HepG2 (cell line): Measurements from ENCODE around the gene ZFHX3. TPM values are rescaled to one million over a fixed set of nuclear protein-coding genes. Genes with fewer than 3 reads are reported as not detected.

ENCODE experiments used
- ATAC-seq: fragments of 200-7000 bp; cut with Tn5 transposase; 3 replicates; pipeline ENCODE4 v1.9.1; 2020; ENCODE audit warnings: mild to moderate bottlenecking, moderate library complexity
- BruUV-seq: library from RNA; stranded (reverse); fragments of 400-500 nt; replicated peaks from 2 replicates; lab custom pipeline; 2021; lab: Mats Ljungman, UMichigan
- CTCF ChIA-PET: fragments of 300-600 bp; formaldehyde crosslinking; extraction: SDS; loops from one replicate; lab custom pipeline; 2021; ENCODE audit warnings: low total read pairs, inconsistent platforms, low intra/inter-chr PET ratio; lab: Yijun Ruan, JAX
- POLR2A ChIA-PET: fragments of 350-600 bp; sonication (Branson Sonifier 250); formaldehyde crosslinking; loops from one replicate; lab custom pipeline; 2020; ENCODE audit warnings: antibody characterized with exemption, inconsistent platforms; lab: Yijun Ruan, JAX
- DNase-seq: peaks from one replicate; pipeline ENCODE4 v3.0.0-alpha.2; 2015; ENCODE audit warnings: low spot score
- FAIRE-seq: peaks from 3 replicates; lab custom pipeline; 2011; peaks lifted over from hg19 to GRCh38; lab: Jason Lieb, UNC
- H2AFZ ChIP-seq: one replicate; pipeline ENCODE4 v1.6.1; 2011; ENCODE audit warnings: low read length, inconsistent platforms
- H3K27ac ChIP-seq: fragments of 300-600 bp; 3 replicates; pipeline ENCODE4 v1.8.0; 2011; ENCODE audit warnings: mixed run types, mild to moderate bottlenecking, mixed read lengths, low read length, inconsistent platforms; ENCODE audit not compliant: insufficient read depth; ENCODE audit errors: extremely low read length
- H3K27me3 ChIP-seq, 2 experiments: fragments of 200-600 bp in 1 of 2; 2 replicates in 1 of 2; 3 replicates in 1 of 2; pipeline versions ENCODE4 v1.6.0 to v1.8.0; 2011; ENCODE audit warnings: low read length in 2 of 2, mild to moderate bottlenecking in 2 of 2, moderate library complexity in 2 of 2, inconsistent platforms in 1 of 2; ENCODE audit not compliant: insufficient read depth in 2 of 2, control insufficient read depth in 1 of 2
- H3K36me3 ChIP-seq, 2 experiments: fragments of 200-600 bp in 1 of 2; replicated peaks in 1 of 2; 2 replicates in 1 of 2; 3 replicates in 1 of 2; pipeline versions ENCODE4 v1.5.1 to v1.8.0; 2011; ENCODE audit warnings: low read length in 2 of 2, inconsistent platforms in 1 of 2; ENCODE audit not compliant: insufficient read depth in 2 of 2, control insufficient read depth in 1 of 2
- H3K4me1 ChIP-seq: 2 replicates; pipeline ENCODE4 v1.5.1; 2012; ENCODE audit warnings: low read length, inconsistent platforms; ENCODE audit not compliant: insufficient read depth
- H3K4me2 ChIP-seq: 2 replicates; pipeline ENCODE4 v1.6.0; 2011; ENCODE audit warnings: low read depth, low read length, inconsistent platforms
- H3K4me3 ChIP-seq, 3 experiments: fragments of 200-600 bp in 1 of 3; sonication (generic), shearing (Covaris generic) in 1 of 3; replicated peaks in 1 of 3; 2 replicates each; pipeline ENCODE4 v1.5.1; 2011 to 2016; ENCODE audit warnings: low read length in 3 of 3, inconsistent platforms in 2 of 3, low read depth in 2 of 3, mild to moderate bottlenecking in 2 of 3, control low read depth in 1 of 3, mixed read lengths in 1 of 3; ENCODE audit not compliant: insufficient read depth in 1 of 3
- H3K79me2 ChIP-seq: one replicate; pipeline ENCODE4 v1.6.1; 2011; ENCODE audit warnings: low read length, inconsistent platforms; ENCODE audit not compliant: insufficient read depth
- H3K9ac ChIP-seq: 2 replicates; pipeline ENCODE4 v1.6.0; 2011; ENCODE audit warnings: mild to moderate bottlenecking, low read depth, low read length, inconsistent platforms; ENCODE audit not compliant: insufficient read depth
- H3K9me3 ChIP-seq: 2 replicates; pipeline ENCODE4 v1.5.1; 2012; ENCODE audit warnings: mild to moderate bottlenecking, low read length
- H4K20me1 ChIP-seq: 2 replicates; pipeline ENCODE4 v1.6.0; 2011; ENCODE audit warnings: inconsistent platforms, mild to moderate bottlenecking, low read length, moderate library complexity; ENCODE audit not compliant: insufficient read depth
- IKZF4 ChIP-seq: sonication (generic); formaldehyde crosslinking; IDR thresholded peaks from 2 replicates; pipeline ENCODE4 v1.5.1; 2020; ENCODE audit warnings: borderline replicate concordance, mild to moderate bottlenecking, low read depth, missing genetic modification reagents; ENCODE audit errors: not compliant biosample characterization
- KDM3A ChIP-seq: IDR thresholded peaks from 2 replicates; pipeline ENCODE4 v1.6.1; 2018; ENCODE audit warnings: low read depth, missing compliant biosample characterization
- KDM4B ChIP-seq: sonication (generic); formaldehyde crosslinking; IDR thresholded peaks from 2 replicates; pipeline ENCODE4 v1.4.0; 2020; ENCODE audit warnings: missing genetic modification reagents
- MAFG ChIP-seq: sonication (generic); formaldehyde crosslinking; IDR thresholded peaks from 2 replicates; pipeline ENCODE4 v1.5.1; 2020; ENCODE audit warnings: mild to moderate bottlenecking, missing genetic modification reagents
- MNT ChIP-seq: fragments of 450-650 bp; IDR thresholded peaks from 2 replicates; pipeline ENCODE4 v1.6.1; 2016
- SMARCC2 ChIP-seq: fragments of 450-650 bp; IDR thresholded peaks from 2 replicates; pipeline ENCODE4 v1.6.1; 2017; ENCODE audit warnings: antibody characterized with exemption, mild to moderate bottlenecking
- ZIK1 ChIP-seq: sonication (generic); formaldehyde crosslinking; IDR thresholded peaks from 2 replicates; pipeline ENCODE4 v1.5.0; 2020; ENCODE audit warnings: mild to moderate bottlenecking, low read depth, missing genetic modification reagents, borderline replicate concordance
- ZNF546 ChIP-seq: sonication (generic); formaldehyde crosslinking; conservative IDR thresholded peaks from 2 replicates; pipeline ENCODE4 v1.8.1; 2023; ENCODE audit warnings: mild to moderate bottlenecking, missing genetic modification reagents
- ZNF569 ChIP-seq: sonication (generic); formaldehyde crosslinking; IDR thresholded peaks from 2 replicates; pipeline ENCODE4 v1.5.0; 2020; ENCODE audit warnings: mild to moderate bottlenecking, missing genetic modification reagents, moderate library complexity, borderline replicate concordance
- WGBS: methylation state at CpG from one replicate; pipeline ENCODE4 v1.1.6; 2017; ENCODE audit warnings: low lambda C conversion rate; 5-methylcytosine and 5-hydroxymethylcytosine counted together
- in situ Hi-C: cut with HindIII; loops from 2 replicates; pipeline ENCODE4 v1.10.0; 2017; ENCODE audit warnings: low pct_unique_long_range_greater_than_20kb; ENCODE audit not compliant: extremely low pct_ligation_motif_present
- intact Hi-C: fragments of 100-400 bp; cut with micrococcal nuclease; formaldehyde crosslinking; loops from one replicate; pipeline ENCODE4 v1.10.0; 2022; ENCODE audit not compliant: unreplicated experiment
- polyA plus RNA-seq, 8 experiments: library from polyadenylated mRNA; depleted of rRNA in 3 of 8; stranded (reverse) in 7 of 8; unstranded in 1 of 8; fragments of >200 nt; fragmentation: Illumina TruSeq in 4 of 8; extraction: Trizol in 4 of 8; gene quantifications; 2 replicates each; pipeline versions ENCODE4 v1.2.1 to v1.2.3, GENCODE V29; 2011 to 2016; ENCODE audit warnings: low read depth in 4 of 8, missing spikeins in 1 of 8, mixed read lengths in 1 of 8; ENCODE audit not compliant: insufficient read depth in 1 of 8
- total RNA-seq, 5 experiments: library from RNA; depleted of rRNA; stranded (reverse); fragments of >200 nt; fragmentation: Illumina TruSeq; extraction: Trizol; gene quantifications; 2 replicates each; pipeline ENCODE4 v1.2.3, GENCODE V29; 2016; ENCODE audit warnings: low read depth in 1 of 5
- TF ChIP-seq, protein P1 (sequence below): sonication (generic); formaldehyde crosslinking; IDR thresholded peaks from 2 replicates; pipeline ENCODE4 v1.5.1; 2020; ENCODE audit warnings: missing genetic modification reagents, mild to moderate bottlenecking, borderline replicate concordance
- TF ChIP-seq, protein P2 (sequence below): sonication (generic); formaldehyde crosslinking; conservative IDR thresholded peaks from 2 replicates; pipeline ENCODE4 v1.4.0; 2020; ENCODE audit warnings: missing genetic modification reagents
- TF ChIP-seq, protein P3 (sequence below): sonication (generic); formaldehyde crosslinking; IDR thresholded peaks from 2 replicates; pipeline ENCODE4 v1.5.0; 2020; ENCODE audit warnings: mild to moderate bottlenecking, missing genetic modification reagents
- TF ChIP-seq, protein P4 (sequence below): sonication (generic); formaldehyde crosslinking; IDR thresholded peaks from 2 replicates; pipeline ENCODE4 v1.8.0; 2022; ENCODE audit warnings: missing genetic modification reagents, mild to moderate bottlenecking, inconsistent platforms, borderline replicate concordance

The ZFHX3 gene
- total and polyA plus RNA-seq, 2 of the 13 experiments (the other 11 are each of a cell fraction or from before 2014, with no cell fraction given) = 5.0 to 6.0 TPM

- in situ Hi-C loops (no loop called here), intact Hi-C loops (loop anchor here (5.0 kb wide), 1 partner anchor 44 kb away; the partner anchor contains the start of gene ZFHX3)
- TF ChIP-seq ZNF546 (no peak), ZIK1 (CRISPR knock-in tag) (no peak), KDM4B (CRISPR knock-in tag) (no peak), KDM3A (CRISPR knock-in tag) (no peak), MNT (no peak), SMARCC2 (no peak), ZNF569 (CRISPR knock-in tag) (no peak), IKZF4 (CRISPR knock-in tag) (no peak), MAFG (CRISPR knock-in tag) (no peak)
- TF ChIP-seq, protein P1, sequence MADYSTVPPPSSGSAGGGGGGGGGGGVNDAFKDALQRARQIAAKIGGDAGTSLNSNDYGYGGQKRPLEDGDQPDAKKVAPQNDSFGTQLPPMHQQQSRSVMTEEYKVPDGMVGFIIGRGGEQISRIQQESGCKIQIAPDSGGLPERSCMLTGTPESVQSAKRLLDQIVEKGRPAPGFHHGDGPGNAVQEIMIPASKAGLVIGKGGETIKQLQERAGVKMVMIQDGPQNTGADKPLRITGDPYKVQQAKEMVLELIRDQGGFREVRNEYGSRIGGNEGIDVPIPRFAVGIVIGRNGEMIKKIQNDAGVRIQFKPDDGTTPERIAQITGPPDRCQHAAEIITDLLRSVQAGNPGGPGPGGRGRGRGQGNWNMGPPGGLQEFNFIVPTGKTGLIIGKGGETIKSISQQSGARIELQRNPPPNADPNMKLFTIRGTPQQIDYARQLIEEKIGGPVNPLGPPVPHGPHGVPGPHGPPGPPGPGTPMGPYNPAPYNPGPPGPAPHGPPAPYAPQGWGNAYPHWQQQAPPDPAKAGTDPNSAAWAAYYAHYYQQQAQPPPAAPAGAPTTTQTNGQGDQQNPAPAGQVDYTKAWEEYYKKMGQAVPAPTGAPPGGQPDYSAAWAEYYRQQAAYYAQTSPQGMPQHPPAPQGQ = no peak
- TF ChIP-seq, protein P2, sequence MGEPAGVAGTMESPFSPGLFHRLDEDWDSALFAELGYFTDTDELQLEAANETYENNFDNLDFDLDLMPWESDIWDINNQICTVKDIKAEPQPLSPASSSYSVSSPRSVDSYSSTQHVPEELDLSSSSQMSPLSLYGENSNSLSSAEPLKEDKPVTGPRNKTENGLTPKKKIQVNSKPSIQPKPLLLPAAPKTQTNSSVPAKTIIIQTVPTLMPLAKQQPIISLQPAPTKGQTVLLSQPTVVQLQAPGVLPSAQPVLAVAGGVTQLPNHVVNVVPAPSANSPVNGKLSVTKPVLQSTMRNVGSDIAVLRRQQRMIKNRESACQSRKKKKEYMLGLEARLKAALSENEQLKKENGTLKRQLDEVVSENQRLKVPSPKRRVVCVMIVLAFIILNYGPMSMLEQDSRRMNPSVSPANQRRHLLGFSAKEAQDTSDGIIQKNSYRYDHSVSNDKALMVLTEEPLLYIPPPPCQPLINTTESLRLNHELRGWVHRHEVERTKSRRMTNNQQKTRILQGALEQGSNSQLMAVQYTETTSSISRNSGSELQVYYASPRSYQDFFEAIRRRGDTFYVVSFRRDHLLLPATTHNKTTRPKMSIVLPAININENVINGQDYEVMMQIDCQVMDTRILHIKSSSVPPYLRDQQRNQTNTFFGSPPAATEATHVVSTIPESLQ (CRISPR knock-in tag) = no peak
- TF ChIP-seq, protein P3, sequence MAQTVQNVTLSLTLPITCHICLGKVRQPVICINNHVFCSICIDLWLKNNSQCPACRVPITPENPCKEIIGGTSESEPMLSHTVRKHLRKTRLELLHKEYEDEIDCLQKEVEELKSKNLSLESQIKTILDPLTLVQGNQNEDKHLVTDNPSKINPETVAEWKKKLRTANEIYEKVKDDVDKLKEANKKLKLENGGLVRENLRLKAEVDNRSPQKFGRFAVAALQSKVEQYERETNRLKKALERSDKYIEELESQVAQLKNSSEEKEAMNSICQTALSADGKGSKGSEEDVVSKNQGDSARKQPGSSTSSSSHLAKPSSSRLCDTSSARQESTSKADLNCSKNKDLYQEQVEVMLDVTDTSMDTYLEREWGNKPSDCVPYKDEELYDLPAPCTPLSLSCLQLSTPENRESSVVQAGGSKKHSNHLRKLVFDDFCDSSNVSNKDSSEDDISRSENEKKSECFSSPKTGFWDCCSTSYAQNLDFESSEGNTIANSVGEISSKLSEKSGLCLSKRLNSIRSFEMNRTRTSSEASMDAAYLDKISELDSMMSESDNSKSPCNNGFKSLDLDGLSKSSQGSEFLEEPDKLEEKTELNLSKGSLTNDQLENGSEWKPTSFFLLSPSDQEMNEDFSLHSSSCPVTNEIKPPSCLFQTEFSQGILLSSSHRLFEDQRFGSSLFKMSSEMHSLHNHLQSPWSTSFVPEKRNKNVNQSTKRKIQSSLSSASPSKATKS (CRISPR knock-in tag) = no peak
- TF ChIP-seq, protein P4, sequence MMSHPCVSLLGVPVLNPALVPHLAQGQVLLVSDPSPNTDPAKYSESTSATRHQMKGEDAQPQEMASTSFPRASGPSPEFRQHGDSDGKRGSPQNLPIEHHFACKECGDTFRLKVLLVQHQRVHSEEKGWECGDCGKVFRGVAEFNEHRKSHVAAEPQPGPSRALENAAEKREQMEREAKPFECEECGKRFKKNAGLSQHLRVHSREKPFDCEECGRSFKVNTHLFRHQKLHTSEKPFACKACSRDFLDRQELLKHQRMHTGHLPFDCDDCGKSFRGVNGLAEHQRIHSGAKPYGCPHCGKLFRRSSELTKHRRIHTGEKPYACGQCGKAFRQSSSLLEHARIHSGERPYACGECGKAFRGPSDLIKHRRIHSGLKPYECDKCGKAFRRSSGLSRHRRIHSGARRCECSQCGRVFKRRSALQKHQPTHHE (CRISPR knock-in tag) = no peak
- ATAC-seq = no peak
- H3K4me2 ChIP-seq = no peak overlapping the region
- peaks cover 13% of the 10 kb centered on the region; the same call in 1 of the 2 replicates for H4K20me1 ChIP-seq
- peaks cover 0 to 1% of the 10 kb centered on the region in 2 experiments; a peak in 2 of 5 replicates for H3K36me3 ChIP-seq
- no peak for FAIRE-seq
- H3K4me1 ChIP-seq = peaks cover 35% of the 10 kb centered on the region
- H3K4me3 ChIP-seq = no peak overlapping the region
- WGBS = 95% methylated on average over 2 of the region's 2 CpGs
- peaks cover 78% of the 10 kb centered on the region for H3K79me2 ChIP-seq
- no peak overlapping the region for H3K9ac ChIP-seq
- no peak for DNase-seq
- BruUV-seq = no TSS peak
- no peaks in the 10 kb centered on the region for H3K27me3 ChIP-seq
- no peak overlapping the region for H2AFZ ChIP-seq
- H3K9me3 ChIP-seq = peaks cover 9% of the 10 kb centered on the region
- no peak overlapping the region for H3K27ac ChIP-seq
- ChIA-PET CTCF (no interaction called here), POLR2A (no interaction called here)
Observed at GRCh38 chr16:73002866-73003265, 45.1 kb downstream of the ZFHX3 start.
